ENCODE measurements around the gene C3orf70.

C3orf70 gene, protein sequence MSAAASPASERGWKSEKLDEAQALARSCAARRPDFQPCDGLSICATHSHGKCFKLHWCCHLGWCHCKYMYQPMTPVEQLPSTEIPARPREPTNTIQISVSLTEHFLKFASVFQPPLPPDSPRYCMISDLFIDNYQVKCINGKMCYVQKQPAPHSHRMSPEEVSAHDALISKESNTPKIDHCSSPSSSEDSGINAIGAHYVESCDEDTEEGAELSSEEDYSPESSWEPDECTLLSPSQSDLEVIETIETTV

DNA sequence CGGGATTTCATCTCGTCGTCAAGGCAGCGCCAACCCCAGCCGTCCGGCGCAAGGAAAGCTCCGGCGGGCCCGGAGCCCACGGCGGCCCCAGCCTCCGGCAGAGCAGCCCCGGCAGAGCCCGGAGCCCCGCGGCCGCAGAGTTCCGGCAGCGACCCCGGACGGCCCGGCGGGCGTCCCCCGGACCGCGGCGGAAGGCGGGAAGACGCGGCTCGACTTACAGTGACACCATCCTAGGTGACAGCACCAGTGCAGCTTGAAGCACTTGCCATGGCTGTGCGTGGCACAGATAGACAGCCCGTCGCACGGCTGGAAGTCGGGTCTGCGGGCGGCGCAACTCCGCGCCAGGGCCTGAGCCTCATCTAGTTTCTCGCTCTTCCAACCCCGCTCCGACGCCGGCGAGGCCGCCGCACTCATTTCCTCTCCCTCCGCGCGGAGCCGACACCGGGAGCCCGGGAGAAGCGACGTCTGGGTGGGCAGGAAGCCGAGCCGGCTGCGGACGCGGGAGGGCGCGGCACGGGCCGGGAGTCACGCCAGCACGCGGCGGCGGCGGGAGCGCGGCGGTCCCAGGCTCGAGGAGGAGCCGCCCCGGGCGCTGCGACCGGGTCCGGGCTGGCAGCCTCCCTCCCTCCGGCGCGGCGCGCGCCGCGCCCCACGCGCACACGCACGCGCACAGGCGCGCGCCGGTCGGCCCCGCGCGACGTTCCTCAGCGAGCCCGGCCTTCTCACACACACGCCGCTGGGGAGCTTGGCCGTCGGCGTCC, at the start of gene C3orf70:
TSS of gene C3orf70 (minus strand) at position 651 of the 761 bp plus-strand sequence. CDS start at position 414, 237 bp downstream.
- peak; percentile 8 for DNase-seq

DNA sequence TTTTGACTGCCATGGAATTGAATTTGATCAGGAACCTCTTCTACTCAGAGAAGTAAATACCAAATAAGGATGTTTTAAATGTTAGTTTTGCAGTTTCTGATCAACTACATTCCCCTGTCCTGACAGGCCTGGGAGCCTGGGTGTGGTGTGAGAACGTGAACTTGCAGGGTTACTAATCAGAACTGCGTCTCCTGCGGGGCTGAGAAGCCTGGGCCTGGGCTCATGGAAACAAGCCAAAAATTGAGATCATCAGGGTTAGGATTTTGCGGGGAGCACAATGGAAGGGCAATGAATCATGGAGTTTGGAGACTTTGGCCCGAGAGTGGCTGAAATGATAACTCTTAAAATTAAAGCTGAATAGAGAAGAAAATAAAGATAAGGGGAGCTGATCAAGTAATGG, 47.8 kb upstream of the C3orf70 start:
- DNase-seq = no peak

DNA sequence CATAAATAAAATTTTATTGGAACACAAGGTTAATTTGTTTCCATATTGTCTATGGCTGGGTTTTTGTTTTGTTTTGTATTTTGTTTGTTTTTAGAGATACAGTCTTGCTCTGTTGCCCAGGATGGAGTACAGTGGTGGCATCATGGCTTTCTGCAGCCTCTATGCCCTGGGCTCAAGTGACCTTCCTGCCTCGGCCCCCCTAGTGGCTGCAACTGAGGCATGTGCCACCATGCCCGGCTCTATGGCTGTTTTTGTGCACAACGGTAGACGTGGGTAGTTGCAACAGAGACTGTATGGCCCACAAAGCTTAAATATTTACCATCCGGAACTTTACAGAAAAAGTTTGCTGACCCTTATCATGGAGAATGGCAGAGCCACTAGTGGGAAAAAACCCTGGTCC, 46.8 kb upstream of the C3orf70 start:
- DNase-seq = no peak

DNA sequence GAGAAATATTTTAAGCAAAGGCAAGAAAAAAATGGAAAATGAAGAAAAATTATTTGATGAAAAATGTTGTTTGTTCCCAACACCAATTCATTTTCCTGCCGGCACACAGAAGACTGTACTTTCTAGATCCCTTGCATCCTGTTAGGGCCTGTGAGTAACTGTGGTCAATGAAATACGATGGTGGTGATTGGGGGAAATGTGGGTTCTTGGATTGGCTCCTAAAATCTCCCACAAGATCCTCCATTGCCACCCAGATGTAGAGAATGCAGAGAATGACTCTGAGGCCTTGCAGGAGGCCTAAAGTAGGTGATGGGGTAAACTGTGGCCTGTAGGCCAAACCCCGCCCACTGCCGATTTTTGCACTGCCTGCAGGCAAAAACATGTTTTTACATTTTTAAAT, 46.3 kb upstream of the C3orf70 start:
- DNase-seq = no peak

DNA sequence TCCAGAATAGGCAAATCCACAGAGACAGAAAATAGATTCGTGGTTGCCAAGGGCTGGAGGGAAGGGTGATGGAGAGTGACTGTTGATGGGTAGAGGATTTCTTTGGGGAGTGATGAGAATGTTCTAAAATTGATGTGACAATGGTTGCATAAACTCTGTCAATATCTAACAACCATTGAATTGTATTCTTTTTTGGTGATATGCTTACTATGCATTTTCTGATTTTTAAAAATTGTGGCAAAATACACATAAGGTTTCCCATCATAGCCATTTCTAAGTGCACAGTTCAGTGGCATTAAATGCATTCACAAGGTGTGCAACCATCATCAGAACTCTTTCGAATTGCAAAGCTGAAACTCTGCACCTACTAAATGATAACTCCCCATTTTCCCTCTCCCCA, 44.2 kb upstream of the C3orf70 start:
- no peak for DNase-seq

DNA sequence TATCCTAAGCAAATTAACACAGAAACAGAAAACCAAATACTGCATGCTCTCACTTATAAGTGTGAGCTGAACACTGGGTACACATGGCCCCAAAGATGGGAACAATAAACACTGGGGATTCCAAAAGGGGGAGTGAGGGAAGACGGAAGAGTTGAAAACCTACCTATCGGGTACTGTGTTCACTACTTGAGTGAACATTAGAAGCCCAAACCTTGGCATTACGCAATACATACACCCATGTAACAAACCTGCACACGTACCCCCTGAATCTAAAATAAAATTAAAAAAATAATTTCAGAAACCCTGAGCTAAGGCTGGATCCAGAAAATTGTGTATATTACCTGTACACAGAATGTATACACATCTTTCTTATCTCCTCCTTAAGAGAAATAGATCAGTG, 42.8 kb upstream of the C3orf70 start:
- no peak for DNase-seq

DNA sequence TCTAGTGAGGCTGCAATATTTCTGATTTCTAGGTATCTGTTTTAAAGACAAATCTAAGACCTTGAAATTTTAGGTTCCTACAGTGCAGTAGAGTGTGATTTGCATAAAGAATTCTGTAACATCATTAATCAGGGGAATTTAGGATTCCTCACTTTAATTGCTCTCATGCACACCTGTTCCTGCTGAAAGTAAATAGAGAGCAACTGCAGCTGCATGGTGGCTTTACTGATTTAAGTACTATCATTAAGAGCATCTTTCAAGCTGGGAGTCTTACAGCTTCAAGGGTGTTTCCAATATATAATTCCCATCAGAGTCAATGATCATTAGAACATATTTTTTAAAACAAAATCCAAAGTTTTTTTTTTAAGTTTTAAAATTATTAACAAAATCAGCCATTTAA, 36.0 kb upstream of the C3orf70 start:
- no peak for DNase-seq

DNA sequence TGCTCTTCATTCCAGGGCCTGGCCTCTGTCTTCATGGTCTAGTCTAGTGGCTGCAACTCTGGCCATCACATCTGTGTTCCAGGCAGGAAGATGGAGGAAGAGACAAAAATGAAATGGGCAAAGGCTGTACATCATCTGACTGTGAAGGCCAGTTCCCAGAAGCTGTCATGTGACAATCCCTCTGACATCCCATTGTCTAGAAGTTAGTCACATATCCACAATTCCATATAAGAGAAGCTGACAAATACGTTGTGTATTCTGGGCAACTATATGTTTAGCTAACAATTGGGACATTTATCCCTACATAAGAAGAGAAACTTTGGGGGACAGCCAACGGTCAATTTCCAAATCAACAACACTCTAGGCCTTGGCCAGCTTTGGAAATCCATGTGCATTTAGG, 34.5 kb upstream of the C3orf70 start:
- no peak for DNase-seq

DNA sequence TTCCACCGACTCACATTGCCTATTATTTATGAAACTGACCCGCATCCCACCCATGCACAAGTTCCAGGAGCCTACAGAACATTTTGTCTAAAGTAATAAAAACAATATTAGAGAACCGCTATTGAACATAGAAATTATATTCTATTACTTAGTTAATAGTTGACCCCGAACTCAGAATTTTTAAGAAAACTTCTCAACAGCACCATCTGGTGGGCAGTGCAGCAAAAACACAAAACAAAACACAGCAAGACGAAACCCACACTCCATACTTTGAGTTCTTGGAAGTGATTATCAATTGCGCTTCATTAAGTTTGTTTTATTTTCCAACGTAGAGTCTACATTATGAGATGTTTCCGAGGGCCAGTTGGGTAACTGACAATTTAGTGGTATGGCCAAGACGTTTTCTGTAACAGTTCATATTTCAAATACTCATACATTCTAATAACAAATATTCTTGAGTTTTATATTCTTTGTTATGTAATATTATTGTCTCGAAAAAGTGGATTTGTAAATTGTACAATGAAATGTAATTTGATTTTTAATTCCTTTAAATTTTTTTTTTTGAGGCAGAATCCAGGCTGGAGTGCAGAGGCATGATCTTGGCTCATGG, 24.0 kb upstream of the C3orf70 start:
- DNase-seq = peak; percentile 8

DNA sequence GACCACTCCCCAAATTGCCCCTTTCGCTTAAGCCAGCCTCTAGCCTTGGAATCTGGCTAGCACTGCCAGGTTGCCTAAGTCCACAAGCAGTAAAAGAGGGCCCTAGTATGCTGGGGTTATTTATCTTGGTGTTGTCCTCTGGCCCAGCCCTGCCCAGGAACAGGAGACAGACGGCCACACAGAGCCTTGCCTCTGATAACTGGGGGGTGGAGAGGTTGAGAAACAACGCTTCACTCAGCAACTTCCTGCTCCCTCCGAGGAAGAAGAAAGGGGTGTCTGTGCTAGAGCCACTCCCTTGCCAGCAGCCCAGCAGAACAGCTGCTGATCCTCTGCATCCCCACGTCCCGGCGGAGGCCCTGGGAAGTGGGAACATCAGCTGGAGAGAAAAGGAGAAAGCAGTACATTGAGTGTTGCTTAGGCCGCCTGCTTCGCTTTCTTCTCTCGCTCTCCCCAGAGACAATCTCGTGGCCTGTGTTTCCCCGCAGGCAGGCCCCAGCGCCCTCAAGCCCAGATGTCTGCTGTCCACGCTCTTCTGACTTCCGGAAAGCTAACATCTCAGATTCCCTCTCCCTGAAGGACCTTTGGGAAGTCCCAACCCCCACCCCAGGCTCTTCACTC, 22.6 kb upstream of the C3orf70 start:
- no peak for DNase-seq

DNA sequence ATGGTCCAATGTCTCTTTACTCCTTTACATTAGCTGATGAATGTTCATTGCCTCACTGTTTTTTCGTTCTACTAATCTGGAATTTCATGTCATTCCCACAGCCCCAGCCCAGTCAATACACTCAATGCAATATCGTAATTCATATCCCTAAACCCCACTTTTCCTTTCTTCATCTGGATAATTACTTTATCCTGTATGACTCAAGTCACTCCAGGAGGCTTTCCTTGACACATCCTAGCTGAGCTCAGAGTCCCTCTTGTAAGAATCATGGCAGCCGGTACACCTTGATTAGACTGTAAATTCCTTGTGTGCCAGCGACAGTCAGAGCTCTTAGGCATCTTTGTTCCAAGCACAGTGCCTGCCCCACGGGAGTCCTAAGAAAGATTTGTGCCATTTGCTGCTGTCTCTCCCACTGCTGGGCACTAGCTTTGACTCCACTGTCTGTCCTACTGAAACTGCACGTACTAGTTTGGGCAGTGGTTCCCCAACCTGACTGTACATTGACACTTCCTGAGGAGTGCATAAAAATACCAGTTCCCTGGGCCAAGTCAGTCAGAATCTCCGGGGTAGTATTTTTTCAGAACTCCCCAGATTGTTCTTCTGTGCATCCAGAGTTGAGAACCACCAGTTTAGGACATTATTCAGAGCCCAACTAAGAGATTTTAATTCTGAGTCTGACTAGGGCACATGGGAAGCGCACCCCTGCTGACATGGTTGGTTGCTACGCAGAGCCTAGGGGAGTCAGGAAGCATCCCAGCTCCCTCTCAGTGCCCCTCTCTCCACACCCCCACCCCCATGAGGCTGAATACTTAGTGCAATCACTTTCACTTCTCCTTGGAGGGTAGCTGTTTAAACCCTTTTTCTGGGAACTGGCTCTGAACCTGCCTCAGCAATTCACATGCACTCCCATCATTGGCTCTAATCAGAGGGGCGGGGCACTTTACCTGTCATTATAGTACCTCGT, 19.5 kb upstream of the C3orf70 start:
- no peak for DNase-seq

DNA sequence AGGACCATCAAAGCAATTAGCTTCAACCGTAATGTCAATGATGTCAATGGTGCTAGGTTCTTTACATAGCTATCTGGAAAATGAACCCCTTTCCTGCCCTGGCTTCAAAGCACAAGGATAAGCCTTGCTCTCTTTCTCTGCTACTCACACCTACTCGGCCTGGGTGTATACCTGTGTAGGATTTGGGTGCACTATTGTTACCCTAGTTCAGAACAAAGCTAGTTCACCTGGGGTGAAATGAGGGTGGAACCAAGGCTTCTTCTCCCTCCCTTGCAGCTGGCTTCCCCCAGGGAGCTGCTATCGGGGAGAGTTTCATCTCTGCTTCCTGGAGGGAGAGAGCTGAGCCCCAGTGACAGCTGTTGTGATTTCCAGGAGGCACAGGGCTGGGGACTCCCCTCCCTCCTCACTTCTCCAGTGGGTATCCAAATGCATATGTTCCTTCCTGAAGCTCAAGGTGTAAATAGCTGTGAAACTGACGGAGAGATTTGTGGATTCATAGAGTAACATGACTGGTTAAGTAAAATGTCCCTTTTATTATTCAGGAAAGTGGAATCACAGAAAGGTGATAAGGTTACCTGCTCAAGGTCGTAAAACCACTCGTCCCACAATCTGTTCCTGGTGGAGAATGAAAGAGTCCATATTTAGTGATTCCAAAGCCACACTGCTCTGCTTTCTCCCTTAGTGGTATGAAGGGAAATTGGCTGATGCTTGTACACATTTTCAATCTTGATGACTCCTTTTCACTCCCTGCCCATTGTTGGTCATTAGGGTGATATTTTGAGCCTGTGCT, 11.8 kb upstream of the C3orf70 start:
- no peak for DNase-seq

DNA sequence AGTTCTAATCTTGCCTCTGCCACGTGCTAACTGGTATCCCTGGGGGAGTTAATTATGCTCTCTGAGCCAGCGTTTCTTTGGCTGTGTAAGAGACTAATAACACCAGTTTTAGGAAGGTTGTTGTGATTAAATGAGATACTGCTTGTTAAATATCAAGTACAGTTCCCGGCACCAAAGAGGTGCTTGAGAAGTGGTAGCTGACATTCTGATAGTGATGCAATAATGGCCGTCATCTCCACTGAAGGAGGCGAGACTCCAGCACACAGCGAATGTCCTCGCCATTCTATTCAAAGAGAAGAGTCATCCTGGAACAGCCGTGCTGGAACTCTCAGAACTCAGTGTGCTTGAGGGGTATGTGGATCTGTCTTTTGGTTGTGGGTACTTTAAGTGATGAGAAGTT, 9.8 kb upstream of the C3orf70 start:
- no peak for DNase-seq

DNA sequence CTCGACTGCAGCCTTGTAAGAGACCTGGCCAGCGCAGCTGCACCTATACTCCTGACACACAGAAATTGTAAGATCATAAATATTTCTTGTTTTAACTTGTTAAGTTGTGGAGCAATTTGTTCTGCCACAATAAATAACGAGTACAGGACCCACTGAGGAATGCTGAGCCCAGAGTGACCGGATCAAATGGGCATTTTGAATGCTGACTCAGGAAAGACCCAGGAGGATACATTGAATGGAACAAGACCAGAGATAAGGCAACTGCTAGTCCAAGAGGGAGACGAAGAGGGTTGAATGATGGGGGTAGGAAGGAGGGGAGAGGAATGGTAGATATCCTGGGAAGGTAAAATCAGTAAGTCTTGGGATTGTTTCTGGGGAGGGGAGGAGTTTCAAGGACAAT, 8.9 kb upstream of the C3orf70 start:
- DNase-seq = no peak

DNA sequence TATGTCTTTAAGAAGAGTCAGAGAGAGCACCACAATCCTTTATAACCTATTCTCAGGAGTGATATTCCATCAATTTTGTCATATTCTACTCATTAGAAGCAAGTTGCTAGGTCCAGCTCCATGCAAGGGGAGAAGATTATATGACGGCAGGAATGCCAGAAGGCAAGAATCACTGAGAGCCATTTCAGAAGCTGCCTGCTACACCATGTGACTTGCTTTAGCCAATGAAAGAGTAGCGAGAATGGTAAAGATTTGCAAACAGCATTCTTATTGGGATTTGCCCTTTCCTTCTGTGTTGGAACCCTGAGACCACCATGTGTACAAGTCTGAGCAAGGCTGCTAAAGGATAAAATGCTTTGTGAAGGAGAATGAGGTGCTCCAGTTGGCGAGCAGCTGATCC, 4.5 kb upstream of the C3orf70 start:
- no peak for DNase-seq

DNA sequence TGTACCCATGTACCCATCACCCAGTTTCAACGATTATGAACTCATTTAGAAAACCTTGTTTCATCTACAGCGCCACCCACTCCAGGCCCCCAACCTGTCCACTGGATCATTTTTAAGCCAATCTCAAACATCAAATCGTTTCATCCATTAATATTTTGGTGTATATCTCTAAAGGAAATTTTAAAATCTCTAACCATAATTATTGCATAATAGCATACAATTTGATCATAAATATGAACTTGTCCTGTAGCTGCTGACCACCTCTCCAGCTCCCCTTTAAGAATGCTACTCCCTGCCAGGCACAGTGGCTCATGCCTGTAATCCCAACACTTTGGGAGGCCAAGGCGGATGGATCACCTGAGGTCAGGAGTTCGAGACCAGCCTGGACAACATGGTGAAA, 2.8 kb upstream of the C3orf70 start:
- no peak for DNase-seq

DNA sequence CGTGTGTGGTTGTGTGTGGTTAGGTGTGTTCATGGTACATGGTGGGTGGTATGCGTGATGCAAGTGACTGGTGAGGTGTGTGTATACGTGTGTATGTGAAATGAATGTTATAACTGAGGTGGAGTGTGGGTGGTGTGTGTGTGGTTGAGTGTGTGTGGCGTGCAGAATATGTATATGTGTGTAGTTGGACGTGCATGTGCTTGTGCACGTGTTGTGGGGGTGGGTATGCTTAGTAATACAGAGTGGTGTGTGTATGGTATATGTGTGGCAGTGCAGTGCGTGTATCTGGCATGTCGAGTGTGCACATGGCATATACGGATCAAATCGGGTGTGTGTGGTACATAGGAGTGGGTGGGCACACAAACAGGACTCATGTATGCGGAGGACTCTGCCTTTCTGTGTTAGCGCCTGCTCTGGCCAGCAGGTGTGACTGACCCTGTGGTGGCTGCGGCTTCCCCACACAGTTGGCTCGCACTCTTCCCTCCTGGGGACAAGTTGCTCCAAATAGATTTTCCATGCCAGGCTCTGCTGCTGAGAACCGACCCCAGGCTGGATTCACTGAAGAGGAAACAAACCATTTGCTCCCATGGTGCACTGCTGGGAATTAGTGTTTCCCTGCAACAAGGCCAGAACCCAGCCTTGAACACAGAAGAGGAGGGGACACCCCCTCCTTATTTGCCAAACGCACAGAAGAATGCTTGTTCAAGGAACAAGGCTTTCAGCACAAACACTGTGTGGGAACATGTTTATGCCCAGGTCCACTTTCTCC, 1.2 kb upstream of the C3orf70 start:
- no peak for DNase-seq

DNA sequence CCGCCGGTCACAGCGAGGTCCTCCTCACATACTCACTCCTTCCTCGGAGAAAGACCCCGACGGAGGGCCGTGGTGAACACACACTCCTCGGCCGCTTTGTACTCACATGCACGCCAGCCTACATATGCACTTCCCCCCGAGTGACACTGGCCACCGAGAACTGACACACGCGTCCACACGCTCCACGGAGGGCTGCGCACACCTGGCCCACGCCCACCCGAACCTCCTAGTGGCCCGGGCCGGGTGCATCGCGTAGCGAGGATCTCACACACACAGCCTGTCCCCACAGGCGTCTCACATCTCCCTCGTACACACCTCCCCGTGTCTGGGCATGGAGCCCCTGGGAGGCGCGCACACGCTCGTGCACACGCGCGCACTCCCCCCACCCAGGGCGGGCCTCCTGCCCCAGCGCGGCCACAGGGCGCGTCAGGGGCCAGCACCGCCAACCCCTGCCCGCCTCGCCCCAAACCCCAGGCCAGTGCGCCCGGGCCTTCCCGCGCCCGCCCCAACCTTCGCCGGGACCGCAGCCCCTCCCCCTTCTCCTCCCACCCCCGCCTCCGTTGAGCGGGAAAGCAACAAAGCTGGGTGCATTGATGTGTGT, 411 bp upstream of the C3orf70 start:
- DNase-seq = no peak

DNA sequence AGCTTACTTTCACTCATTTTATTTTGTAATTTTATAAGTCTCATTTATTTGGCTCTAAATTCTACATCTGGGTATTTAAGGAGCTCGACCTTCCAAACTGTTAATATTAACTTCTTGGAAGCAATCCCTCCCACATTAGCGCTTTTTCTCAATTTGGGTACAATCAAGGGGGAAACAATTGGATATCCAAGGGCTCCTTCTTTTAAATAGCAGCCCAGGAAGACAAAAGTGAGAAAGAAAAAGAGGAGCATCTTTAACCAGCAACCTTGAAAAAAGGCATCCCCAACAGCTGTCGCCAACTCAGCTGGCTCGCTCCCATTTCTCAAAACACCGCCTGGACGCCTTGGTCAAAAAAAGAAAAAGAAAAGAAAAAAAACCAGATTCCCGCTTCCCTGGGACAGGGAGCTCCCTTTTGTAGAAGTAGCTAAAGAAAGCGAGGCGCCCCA, 873 bp downstream of the C3orf70 start:
- DNase-seq = no peak
